NB4 (cell line): ENCODE results near the gene C20orf144.

Experiments used
- DNase-seq: peaks from one replicate; pipeline ENCODE4 v3.0.0; 2010; ENCODE audit warnings: low read depth
- H3K4me3 ChIP-seq: one replicate; pipeline ENCODE4 v1.5.1; 2011; ENCODE audit warnings: mild to moderate bottlenecking, low read depth, low read length, moderate library complexity
- MAX ChIP-seq: IDR thresholded peaks from 2 replicates; pipeline ENCODE4 v1.6.1; 2011; ENCODE audit warnings: low read depth, low read length
- MYC ChIP-seq: IDR thresholded peaks from 2 replicates; pipeline ENCODE4 v1.6.1; 2011; ENCODE audit warnings: low read depth, low read length
- POLR2A ChIP-seq: IDR thresholded peaks from 2 replicates; pipeline ENCODE4 v1.6.1; 2011; ENCODE audit warnings: mild to moderate bottlenecking; ENCODE audit not compliant: insufficient read length; ENCODE audit errors: extremely low read depth
- TF ChIP-seq, protein P1 (sequence below): IDR thresholded peaks from one replicate; pipeline ENCODE4 v1.5.1; 2012; ENCODE audit warnings: low read depth, low read length

The C20orf144 gene

DNA sequence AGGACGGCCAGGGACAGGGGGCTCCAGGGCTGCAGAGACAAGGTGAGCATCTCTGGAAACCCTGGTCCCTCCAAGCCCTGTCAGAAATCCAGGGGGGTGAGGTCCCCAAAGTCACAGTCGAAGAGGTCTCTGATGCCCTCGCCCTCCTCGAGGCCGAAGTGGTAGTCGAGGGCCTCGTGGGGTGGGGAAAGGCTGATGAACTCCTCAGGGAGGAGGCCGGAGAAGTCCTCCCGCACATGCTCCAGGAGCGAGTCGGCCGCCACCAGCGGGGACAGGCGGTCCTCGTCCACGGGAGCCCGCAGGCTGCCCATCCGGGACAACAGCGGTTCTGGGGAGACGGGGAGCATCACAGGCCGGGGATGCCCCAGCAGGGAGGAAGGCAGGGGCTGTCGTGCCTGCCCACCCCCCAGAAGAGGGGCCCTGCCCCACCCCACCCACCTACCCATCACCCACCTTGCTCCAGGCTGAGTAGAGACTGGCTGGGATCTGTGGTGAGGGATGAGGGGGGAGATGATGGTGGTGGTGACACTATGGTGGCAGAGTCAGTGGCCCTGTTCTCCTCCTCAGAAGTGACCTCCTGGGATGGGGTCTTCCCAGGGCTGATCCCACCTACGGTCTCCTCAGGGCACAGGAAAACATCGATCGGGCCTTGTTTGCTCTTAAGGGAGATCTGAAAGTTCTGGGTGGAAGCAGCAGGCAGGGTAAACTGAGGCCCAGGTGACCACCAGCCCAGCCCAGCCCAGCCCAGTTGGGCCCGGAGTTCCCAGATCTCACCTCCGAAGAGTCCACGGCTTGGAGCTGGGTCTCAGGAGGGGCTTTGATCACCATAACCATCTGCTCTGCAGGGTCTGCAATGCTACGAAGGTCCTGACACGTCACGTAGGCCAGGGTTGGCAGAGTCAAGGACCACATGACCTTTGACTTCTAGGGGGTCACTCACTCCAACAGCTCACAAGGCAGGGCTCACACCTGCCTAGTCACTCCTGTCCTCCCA lies 14.8 kb downstream of the C20orf144 start:
- TF ChIP-seq, protein P1, sequence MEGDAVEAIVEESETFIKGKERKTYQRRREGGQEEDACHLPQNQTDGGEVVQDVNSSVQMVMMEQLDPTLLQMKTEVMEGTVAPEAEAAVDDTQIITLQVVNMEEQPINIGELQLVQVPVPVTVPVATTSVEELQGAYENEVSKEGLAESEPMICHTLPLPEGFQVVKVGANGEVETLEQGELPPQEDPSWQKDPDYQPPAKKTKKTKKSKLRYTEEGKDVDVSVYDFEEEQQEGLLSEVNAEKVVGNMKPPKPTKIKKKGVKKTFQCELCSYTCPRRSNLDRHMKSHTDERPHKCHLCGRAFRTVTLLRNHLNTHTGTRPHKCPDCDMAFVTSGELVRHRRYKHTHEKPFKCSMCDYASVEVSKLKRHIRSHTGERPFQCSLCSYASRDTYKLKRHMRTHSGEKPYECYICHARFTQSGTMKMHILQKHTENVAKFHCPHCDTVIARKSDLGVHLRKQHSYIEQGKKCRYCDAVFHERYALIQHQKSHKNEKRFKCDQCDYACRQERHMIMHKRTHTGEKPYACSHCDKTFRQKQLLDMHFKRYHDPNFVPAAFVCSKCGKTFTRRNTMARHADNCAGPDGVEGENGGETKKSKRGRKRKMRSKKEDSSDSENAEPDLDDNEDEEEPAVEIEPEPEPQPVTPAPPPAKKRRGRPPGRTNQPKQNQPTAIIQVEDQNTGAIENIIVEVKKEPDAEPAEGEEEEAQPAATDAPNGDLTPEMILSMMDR: no peak
- TF ChIP-seq MYC: no peak
- no peak for TF ChIP-seq MAX
- TF ChIP-seq POLR2A: no peak
- H3K4me3 ChIP-seq: no peak overlapping the region
- no peak for DNase-seq

- no peak overlapping the region for H3K4me3 ChIP-seq
- no peak for TF ChIP-seq MYC
- TF ChIP-seq MAX: no peak
- no peak for DNase-seq
These were observed 16.0 kb downstream of the C20orf144 start for GRCh38 chr20:33677991-33678702.

DNA sequence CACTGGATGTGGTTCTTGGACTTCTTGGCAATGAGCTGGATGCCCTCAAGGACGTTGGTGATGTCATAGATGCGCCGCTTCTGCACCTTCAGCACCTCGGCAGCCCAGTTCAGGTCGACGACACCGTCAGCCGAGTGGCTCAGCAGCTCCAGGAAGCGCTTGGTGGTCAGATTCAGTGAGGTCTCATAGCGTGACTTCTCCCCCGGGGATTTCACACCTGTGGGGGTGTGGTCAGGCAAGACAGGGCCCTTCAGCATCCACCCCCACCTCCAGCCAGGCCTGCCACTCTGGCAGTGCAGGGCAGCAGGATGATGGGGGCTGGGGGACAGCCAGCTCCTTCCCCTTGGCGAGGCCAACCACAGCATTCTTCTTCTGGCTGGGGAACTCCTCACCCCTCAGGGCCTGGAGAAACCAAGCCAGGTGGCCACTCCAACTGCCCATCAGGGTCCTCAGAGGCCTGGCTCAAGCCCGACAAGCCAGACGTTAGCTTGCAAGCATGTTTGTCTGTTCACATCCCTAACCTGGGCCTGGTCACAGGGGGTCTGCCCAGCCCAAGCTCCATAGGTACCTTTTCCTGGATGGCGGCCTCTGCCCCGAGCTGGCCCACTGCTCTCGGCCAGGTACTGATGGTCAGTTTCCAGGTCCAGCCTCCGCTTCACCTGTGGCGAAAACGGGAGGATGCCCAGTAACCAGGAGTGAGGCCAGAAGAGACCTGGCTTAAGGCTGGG lies 17.8 kb downstream of the C20orf144 start:
- TF ChIP-seq MAX: no peak
- no peak for DNase-seq
- H3K4me3 ChIP-seq: no peak overlapping the region

DNA sequence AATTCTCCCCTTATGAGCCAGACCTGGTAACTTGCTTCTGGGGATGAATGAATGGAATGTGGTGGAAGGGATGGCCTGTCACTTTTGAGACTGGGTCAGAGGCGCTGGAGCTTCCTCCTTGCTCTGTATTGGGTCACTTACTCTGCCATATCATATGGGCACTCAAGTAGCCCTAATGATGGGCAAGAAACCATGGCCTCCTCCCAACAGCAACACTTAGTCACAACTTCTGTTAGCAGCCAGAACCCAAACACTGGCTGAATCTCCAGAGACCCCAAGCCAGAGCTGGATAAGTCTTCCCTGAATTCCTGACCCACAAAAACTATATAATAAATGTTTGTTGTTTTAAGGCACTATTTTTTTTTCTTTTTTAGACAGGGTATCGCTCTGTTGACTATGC lies 18.6 kb downstream of the C20orf144 start:
- DNase-seq: no peak

GRCh38 chr20:33681288-33681687 lies 19.2 kb downstream of the C20orf144 start:
- H3K4me3 ChIP-seq: no peak overlapping the region
- DNase-seq: no peak
- TF ChIP-seq, protein P1: no peak

More for the DNA sequence above, 18.6 kb downstream of the C20orf144 start:
- TF ChIP-seq MYC: no peak
- no peak for TF ChIP-seq MAX
- TF ChIP-seq POLR2A: no peak
- TF ChIP-seq, protein P1: no peak
- H3K4me3 ChIP-seq: no peak overlapping the region

DNA sequence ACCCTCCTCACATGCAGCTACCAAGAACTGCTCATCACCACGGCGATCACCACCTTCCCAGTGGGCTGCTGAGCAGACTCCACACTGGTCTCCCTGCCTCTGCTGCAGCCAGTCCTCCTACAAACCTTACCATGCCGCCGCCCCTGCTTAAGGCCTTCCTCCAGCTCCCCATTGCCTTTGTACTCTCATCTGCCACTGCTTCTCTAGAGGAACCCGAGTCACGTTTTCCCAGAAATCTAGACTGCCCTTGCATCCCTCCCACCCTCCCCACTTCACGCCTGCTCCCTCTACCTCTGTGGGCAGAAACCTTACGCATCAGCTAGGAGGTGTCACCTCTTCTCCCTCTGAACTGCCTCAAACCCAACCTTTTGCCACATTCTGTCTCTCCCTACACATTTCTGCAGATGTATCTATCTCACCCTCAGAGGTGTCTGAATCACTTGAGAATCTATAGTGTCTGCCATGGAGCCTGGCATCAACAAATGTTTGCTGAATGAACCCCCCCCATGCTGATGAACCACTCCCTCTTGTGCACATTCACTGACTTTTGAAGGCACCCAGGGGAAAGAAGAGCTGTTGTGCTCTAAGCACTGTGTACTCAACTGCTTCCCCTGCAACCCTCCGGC lies 19.7 kb downstream of the C20orf144 start:
- DNase-seq: no peak
- TF ChIP-seq POLR2A (no peak), MAX (no peak), MYC (no peak)
- TF ChIP-seq, protein P1: no peak
- no peak overlapping the region for H3K4me3 ChIP-seq
